AG09309 (cell line): ENCODE results near the gene ACOXL.

Source experiments
- DNase-seq: peaks from one replicate; pipeline ENCODE4 v3.0.0-alpha.2; 2010; ENCODE audit warnings: low read depth
- H3K4me3 ChIP-seq: 2 replicates; pipeline ENCODE4 v1.5.1; 2011; ENCODE audit warnings: mild to moderate bottlenecking, low read depth, low read length, moderate library complexity; ENCODE audit not compliant: control insufficient read depth
- TF ChIP-seq, protein P1 (sequence below): IDR thresholded peaks from 2 replicates; pipeline ENCODE4 v1.5.1; 2011; ENCODE audit warnings: mild to moderate bottlenecking, low read depth, low read length, inconsistent platforms; ENCODE audit not compliant: insufficient read depth, control insufficient read depth; ENCODE audit errors: missing control alignments

Gene ACOXL

GRCh38 chr2:111113838-111114237, 381.5 kb downstream of the ACOXL start:
- no peak for DNase-seq
- TF ChIP-seq, protein P1, sequence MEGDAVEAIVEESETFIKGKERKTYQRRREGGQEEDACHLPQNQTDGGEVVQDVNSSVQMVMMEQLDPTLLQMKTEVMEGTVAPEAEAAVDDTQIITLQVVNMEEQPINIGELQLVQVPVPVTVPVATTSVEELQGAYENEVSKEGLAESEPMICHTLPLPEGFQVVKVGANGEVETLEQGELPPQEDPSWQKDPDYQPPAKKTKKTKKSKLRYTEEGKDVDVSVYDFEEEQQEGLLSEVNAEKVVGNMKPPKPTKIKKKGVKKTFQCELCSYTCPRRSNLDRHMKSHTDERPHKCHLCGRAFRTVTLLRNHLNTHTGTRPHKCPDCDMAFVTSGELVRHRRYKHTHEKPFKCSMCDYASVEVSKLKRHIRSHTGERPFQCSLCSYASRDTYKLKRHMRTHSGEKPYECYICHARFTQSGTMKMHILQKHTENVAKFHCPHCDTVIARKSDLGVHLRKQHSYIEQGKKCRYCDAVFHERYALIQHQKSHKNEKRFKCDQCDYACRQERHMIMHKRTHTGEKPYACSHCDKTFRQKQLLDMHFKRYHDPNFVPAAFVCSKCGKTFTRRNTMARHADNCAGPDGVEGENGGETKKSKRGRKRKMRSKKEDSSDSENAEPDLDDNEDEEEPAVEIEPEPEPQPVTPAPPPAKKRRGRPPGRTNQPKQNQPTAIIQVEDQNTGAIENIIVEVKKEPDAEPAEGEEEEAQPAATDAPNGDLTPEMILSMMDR: no peak
- H3K4me3 ChIP-seq: no peak overlapping the region

DNA sequence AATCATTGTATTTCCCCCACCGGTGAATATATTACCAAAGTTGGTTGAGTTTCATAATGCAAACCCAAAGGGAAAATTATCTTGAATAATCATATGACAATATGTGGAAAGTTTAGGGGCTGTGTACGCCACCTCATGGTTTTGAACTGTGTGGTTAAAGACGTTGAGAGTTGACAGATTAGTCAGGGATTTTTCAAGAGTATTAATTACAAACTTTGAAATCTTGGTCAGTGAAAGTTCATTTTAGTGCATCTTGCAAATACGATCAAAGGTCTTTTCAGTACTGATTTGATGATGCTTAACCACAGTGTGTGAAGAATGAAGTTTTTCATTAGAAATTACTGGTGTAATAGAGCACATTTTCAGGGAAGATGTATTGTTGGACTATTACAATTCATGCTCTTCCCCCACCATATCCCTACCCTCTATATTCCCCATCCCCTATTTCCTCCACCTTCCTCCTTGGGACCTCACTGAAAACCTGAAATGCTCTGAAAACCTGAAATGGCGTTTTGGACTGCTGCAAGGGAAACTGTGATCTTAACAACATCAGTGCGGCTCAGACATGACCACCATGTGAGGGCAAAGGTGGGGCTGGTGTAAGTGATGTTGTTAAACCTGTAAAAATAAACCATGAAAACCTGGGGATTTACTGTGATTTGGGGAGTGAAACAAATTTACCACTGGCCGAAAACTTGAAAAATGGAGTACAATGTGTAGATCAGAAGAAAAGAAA, 383.8 kb downstream of the ACOXL start:
- TF ChIP-seq, protein P1: no peak
- DNase-seq: no peak
- H3K4me3 ChIP-seq: no peak overlapping the region

DNA sequence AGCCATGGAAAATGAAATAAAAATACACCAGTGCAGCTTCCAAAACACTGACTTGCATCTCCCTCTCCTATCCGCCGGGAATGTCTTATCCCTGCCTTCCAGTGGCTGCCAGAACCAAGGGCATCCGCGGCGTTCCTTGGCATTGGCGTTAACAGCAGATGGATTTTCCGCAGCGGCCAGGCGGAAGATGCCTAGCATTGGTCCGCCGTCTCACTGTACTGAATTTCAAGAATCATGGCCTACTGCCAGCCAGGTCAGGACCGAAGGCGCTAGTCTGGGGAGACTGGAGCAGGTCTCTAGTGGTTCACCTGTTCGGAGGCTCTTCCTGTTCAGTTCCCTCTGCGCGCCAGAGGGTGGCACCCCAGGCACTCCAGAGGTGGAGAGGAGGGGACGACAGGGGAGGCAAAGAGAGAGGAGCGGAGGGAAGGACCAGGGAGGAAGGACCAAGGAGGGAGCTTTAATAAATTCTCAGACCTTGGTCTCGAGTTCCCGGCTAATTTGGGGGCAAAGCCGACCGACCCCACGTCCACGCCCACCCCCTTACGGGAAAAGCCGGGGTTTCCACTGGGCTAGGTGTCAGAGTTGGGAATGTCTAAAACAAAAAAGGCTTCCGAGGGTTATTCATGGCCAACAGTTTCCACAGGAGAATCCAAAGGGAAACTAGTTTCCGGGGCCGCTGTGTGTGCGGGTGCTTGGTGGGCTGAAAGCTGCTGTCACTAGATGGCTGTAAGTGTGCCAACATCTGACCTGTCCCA, 384.6 kb downstream of the ACOXL start:
- TF ChIP-seq, protein P1: peak; percentile 93
- peak; percentile 11 for DNase-seq
- H3K4me3 ChIP-seq: peak overlapping the region; percentile 48

DNA sequence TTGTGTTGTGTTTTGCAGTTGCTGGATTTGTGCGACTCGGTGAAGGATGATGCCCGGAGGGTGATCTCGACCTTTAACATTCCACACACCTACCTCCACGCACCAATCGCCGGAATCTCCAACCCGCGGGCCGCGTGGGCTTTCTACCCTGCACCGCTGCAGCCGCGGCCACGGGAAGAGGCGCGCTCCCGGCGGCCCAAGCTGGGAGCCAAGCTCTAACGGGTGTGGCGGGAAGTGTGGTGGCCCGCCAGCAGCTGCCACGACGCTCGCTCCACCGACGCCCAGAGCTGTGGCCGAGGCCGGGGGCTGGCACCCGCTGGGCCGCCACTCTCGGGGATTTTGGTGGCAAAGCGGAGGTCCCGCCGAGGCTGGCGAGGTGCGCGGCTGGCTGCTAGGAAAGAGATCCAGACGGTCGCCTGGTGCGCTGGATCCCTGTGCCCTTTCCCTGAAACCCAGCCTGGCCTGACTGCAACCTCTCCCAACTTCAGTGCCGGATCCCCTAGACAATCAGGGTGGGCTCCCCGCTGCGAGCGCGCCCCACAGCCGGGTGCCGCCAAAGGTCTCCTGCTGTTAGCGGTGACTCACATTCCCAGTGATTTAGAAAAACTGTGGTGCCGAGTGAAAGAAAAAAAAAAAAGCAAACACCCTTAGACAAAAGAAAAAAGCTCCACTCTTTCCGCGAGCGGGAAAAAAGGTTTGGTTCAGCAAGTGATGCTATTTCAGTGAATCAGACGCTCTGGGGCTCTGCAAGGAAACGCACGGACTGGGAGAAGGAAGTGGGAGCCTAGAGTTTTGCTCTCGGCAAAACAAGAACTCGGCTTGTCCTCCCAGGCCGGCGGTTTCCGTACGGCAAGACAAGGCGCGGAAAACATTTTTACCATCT, 385.5 kb downstream of the ACOXL start:
- H3K4me3 ChIP-seq: peak overlapping the region; percentile 48
- peak; percentile 18 for DNase-seq
- TF ChIP-seq, protein P1: no peak

DNA sequence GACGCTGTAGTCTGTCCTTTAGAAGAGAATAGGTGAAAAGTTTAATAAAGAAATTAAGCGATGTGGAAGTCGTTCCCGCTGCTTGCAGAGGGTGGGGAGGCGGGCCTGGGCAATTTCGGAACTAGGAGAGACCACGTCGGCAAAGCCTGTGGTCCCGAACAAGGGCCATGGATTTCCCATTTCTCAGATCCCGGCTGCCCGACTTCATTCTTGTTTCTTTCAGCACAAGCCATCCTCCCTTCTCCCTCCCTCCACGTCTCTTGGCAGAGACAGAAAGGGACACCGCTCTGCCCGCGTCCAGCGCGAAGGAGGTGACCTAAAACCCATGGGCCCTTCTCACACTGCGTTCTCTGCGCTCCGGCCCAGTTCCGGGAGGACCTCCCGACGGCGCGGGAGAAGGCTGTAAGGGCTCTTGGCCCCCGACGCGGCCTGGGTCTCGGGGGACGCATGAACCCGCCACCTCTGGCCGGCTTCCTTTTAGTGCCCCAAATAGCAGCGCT, 386.2 kb downstream of the ACOXL start:
- peak overlapping the region; percentile 48; the same call in 1 of the 2 replicates for H3K4me3 ChIP-seq
- DNase-seq: no peak

More for the DNA sequence above, 386.2 kb downstream of the ACOXL start:
- TF ChIP-seq, protein P1: no peak
